GM23248 (cell line): ENCODE data around the gene KCNS1.

Experiments
- EZH2 ChIP-seq: fragments of 200-600 bp; sonication (generic); IDR thresholded peaks from 2 replicates; pipeline ENCODE4 v1.6.1; 2018; ENCODE audit warnings: antibody characterized with exemption, mild to moderate bottlenecking; ENCODE audit not compliant: insufficient read depth, poor library complexity, severe bottlenecking
- EZH2phosphoT487 ChIP-seq: fragments of 200-600 bp; sonication (generic); IDR thresholded peaks from 2 replicates; pipeline ENCODE4 v1.6.1; 2018; ENCODE audit warnings: antibody characterized with exemption, moderate library complexity, mild to moderate bottlenecking, low read depth; ENCODE audit not compliant: insufficient read depth

- no peak for TF ChIP-seq EZH2
- no peak for TF ChIP-seq EZH2phosphoT487
Measured at GRCh38 chr20:45060294-45060693, 40.6 kb downstream of the KCNS1 start.
